GM21423 (cell line): ENCODE data around the gene CAMK1G.

Source experiments
- ATAC-seq: cut with Tn5 transposase; IDR thresholded peaks from one replicate; pipeline ENCODE4 v1.9.1; 2021; ENCODE audit warnings: mild to moderate bottlenecking, moderate library complexity; ENCODE audit not compliant: unreplicated experiment

CAMK1G gene

DNA sequence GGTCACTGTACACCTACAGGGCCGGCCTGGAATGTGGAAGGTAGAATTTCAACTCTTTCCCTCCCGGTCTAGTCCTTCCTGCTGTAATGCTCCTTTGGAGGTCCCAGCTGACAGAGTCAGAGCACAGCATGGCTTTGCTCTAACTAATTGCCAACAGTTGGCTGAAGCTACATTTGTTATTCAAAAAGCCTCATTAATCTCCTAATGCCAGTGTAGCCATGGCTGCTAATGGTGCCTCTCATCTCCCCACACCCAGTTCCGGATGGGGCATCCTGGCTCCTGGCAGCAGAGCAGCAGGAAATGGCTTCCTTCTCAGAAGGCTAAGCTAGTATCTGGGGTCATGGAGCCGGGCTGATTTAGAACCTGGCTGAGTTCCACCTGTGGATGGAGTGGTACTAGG lies 18.7 kb upstream of the CAMK1G start:
- no peak for ATAC-seq

DNA sequence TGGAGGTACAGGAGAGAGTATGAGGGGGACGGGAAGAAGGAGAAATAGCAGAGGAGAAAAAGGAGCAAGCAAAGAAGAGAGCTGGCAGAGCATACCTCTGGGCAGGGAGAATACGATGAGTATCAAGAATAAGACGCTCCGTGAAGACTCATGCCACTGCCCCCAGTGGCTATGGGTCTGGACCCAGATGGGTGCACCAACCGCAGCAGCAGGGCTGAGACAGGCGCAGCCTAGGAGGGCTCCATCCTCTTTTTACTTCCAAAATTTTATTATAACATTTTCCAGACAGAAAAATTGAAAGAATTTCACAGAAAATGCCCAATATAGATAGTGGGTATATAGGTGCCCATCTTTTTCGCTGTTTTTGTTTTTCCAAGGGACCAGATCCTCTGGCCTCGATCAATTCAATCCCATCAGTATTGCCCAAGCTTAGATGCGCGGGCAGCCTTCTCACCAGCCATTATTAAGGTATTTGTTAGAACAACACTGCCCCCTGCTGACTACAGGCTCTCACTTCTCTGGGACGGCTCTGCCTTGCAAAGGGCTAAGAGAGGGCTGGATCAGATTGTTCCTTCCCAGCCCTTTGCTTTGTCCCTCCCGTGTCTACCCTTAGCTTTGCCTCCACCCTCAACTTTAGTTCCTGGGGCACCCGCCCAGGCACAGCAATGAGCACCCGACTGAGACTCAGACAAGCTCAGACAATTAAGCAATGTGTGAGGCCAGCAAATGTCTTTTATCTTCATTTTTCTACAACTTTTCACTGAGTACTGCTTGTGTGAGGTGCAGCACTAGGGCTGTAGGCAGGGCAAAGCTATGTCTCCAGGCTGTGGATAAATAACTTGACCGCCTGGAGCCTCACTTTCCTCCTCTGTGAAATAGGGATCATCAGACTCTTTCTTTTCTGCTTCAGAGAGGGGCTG lies 17.5 kb upstream of the CAMK1G start:
- ATAC-seq = peak; percentile 88

DNA sequence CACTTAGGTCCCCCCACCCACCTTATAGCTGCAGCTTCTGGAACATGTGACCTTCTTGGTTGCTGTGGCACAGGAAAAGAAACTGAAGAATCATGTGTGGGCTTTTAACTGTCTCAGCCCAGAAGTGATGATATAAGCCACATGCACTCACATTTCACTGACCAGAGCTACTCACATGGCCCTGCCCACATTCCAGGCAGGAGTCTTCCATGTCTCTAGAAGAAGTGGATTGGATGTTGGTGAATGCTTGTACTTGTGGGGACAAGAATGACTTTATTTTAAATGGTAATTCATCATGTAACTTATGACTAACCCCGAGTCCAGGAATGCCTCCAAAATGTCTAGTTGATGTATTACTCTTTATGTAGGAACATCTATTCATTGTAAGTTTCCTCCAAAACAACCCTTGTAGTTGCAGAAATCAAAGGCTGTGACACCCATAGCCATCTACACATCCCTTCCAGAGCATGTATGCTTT lies 15.8 kb upstream of the CAMK1G start:
- ATAC-seq = no peak

DNA sequence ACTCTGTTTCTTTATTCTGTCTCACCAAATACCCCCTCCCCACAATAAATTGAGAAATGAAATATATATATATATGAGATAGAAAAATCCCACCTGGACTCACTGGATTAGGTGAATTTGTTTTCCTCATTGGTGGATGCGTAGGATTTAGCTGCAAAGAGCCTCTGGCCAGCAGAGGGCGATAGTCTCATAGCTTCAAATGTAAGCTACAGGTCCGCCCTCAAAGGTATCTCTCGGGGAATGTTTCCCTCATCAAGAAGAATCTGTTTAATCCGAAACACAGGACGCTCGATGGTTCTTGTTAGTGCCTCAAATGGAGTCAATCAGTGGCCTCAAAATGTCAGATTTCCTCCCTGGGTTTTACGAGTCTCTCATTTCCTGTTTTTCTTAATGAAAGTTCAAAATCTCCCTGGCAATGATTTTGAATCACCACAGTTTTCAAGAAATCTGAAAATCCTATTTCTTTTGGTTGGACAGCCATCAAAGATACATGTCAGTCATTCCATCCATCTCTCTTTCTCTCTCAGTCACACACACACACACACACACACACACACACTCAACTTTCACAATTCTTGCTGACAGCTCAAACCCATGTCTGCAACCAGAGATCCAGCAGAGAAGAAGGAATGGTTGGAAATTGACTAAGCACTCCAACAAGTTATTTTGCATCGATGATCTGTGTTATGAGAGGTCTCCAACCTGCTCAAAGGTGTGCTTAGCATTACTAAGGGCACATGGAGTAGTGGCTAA lies 13.9 kb upstream of the CAMK1G start:
- ATAC-seq = no peak

DNA sequence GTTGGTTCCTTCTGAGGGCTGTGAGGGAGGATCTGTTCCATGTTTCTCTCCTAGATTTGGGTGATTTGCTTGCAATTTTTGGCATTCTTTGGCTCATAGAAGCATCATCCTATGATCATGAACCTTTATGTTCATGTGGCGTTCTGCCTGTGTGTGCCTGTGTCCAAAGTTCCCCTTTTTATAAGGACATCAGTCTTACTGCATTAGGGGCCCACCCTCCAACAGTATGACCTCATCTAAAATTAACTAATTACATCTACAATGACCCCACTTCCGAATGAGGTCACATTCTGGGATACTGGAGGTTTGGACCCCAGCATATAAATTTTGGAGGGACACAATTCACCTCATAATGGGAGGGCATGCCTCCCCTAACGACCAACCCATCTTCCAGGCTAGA lies 12.8 kb upstream of the CAMK1G start:
- no peak for ATAC-seq

DNA sequence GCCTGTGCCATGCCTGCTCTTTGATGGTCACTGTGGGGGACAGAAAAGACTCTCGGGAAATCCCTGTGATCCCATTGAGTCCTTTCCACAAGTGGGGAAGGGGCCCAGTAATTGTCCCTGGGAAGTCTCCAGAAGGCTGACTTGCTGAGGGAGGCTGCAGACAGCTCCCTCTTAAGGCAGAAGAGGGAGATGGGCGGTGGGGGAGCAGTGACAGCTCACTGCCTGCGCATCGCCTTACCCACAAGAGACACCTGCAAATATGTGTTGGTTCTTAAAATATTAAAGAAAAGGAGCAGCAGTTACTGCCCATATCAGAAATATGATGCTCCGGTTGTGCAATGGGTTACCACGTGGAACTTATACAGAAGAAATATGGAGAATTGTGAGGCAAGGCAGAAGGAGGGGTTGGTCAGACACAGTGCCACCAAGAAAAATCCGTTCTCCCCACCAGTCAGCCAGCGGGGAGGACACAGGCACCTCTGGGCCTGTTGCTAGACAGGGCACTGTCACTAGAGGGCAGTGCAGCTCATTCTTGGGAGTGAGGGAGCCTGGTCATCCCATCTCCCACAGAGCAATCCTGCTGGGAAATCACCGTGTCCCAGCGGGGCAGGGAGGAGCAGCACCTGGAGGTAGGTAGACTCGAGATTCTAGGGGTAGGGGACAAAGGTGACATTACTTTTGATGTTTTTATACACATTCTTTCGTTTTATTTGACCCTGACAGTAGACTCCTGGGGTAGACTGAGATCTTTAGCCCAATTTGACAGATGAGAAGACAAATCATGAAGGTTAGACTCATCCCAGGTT lies 6.9 kb upstream of the CAMK1G start:
- peak; percentile 88 for ATAC-seq

DNA sequence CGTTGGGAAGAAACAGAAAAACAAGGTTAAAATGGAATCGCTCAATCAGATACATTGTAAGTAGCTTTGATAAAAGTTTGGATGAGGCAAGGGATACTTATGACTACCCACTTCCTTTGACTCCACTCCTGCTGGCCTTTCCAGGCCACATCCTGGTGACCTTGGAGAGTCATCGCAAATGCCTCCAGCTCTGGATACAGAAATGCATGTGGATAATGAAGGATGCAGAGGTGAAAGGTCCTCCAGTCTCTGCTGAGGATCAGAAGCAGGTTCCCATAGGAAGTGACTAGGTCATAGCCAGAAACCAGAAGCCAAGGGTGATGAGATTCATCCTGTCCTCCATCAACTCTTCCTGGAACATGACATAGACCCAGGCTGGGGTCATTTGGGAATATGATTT lies 6.2 kb upstream of the CAMK1G start:
- ATAC-seq = no peak

DNA sequence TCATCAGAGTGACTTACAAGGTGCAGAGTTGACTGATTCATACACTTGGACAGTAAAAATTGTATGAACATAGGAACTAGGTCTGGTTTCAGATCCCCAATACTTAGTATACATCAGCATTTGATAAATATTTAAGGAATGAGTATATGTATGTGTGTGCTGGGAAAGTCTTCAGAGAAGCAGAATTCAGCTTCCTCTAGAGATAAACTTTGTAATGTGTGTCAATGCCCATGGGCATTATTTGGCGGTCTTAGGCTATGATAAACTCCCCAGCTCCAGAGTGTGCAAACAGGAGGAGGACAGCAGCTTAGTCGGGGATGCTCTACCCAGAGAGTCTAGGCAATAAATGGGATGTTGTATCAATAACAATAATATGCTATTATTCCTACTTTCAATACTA lies 2.9 kb upstream of the CAMK1G start:
- no peak for ATAC-seq

DNA sequence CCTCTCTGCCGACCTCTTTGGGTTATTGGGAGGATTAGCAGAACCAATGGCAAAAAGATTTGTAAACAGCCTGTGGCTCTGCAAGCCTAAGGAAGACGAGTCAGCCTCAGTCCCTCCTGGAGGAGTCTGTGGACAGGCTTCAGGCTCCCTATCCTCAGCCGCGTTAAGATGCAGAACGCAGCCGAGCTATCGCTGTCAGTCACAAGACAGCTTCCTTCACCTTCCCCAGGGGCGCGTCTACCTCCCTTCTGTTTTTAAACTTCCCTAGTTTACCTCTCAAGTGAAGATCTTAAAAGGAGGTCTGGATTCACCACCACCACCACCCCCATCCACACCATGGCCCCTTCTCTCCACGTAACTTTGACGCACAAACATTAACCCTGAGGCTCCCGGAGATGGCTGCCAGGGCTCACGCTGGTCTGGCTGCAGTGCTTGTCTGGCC lies 738 bp downstream of the CAMK1G start:
- ATAC-seq = no peak

DNA sequence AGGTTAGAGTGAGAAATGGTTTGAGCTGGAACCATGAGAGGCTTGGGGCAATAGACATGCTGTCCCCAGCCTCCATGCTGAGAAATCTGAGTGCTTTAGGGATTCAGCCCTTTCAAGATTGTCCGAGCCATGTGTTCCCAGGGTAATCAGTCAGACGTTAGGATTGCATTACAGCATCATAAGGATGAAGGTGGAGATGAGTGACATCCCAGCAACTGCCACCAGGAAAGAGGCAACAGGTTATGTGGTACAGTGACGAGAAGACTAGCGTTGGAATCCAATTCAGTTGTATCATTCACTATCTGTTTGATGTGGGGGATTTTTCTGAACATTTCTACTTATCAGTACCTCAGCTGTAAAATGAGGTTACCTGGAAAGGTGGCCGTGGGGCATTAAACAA lies 1.7 kb downstream of the CAMK1G start:
- ATAC-seq = no peak

DNA sequence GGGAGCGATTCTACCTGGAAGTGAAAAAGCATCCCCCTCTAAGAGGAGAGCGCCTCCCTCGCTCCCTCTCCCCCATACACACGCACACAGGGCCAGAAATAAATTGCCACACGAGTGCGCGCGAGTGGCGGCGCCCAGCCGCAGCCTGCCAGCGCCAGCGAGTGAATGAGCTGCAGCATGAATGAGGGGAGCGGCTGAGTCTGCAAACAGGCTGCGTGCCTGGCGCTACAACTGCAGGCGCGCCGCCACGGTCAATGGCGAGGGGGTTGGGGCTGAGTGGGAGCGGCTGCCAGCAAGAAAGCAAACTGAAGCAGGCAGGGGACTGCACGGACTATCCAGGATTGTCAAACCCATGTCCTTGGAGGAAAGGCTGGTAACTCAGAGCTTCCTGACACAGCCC lies 2.2 kb downstream of the CAMK1G start:
- no peak for ATAC-seq

DNA sequence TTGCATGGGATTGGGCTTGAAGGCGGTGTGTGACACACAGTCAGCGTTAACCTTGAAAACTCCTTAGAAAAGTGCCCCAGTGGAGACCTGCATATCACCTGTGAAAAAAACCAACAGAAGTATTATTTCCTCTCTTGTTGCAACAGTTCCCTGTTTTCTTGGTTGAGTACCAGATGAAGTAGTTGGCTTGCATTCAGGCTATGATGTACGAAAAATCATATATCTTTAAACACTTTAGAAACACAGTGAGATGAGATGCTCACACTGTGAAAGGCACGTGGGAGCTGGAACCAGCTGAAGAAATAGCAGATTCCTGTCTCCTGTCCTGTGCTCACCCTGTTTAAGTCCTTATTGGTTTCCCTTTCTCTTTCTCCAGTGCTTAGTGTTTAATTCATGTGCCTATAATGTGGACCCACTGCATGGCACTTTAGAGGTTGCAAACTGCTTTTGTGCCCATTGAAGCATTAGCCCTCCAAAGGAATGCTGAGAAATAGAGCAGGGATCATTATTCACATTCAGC lies 2.8 kb downstream of the CAMK1G start:
- no peak for ATAC-seq

DNA sequence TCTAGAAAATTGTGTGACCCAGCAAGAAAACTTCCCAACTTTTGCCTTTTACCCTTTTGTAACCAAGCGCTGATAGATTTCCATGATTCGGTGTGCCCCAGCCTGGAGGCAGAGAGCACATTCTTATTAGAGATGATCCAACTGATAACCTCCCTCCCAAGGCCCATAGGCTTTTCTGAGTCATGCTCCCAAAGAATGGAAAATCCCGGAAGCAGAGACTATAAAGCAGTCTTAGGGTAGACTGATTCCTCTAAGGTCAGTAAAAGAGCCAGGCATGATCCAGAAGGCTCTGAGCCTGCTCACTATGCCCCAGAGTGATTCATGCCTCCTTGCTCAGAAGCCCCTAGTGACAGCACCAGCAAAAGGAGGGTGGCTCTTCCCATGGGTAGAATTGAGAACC lies 4.3 kb downstream of the CAMK1G start:
- ATAC-seq = no peak

DNA sequence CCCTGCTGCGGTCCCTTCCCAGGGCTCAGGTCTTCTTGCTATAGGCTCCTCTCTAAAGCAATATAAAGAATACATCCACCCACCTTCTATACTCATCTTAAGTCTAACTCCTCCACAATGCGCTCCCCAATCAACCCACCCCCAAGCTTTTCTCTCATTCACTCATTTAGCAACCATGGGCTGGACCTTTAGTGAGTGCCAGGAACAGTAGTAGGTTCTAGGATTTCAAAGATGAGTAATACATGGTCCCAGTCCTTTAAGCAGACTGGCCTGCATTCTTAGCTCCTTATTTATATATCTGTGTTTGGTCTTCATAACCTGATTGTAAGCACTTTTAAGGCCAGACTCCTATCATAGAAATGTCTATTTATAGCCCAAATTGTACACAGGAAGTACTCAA lies 5.9 kb downstream of the CAMK1G start:
- no peak for ATAC-seq

DNA sequence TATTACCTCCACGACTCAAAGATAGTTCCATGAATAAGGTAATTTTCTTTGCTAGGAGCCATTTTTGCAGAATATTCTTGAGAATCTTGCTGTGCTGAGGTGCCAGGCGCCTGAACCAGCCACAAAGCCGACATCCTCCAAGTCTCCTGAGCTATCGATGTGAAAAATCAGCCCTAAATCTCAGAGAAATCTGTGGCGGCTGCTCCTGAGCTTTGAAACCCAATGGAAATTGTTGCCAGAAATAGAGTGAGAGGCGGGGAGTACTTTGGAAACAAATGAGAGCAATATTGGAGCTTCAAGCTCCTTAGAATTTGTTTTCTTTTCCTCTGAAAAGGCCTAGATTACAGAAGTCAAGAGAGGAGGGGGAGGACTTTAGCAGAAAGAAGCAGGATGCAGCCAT lies 6.3 kb downstream of the CAMK1G start:
- no peak for ATAC-seq

DNA sequence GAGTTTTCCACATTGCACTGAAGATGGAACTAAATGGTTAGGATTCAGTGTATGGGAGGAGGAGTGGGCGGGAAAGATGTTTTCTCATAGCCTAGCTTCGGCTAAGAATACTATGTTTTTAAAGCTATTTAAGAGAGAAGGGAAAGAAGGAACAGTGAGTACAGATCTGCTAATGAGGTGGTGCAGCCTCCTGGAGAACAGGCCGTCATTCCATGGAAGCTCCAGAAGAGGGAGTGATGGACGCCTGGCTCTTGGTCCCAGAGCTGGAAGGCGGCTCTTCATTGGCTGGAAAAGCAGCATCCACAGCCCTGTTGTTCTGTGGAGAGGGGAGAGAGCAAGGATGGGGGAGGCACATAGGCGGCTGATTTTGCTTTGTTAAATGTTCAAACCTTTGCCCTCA lies 6.9 kb downstream of the CAMK1G start:
- ATAC-seq = no peak

DNA sequence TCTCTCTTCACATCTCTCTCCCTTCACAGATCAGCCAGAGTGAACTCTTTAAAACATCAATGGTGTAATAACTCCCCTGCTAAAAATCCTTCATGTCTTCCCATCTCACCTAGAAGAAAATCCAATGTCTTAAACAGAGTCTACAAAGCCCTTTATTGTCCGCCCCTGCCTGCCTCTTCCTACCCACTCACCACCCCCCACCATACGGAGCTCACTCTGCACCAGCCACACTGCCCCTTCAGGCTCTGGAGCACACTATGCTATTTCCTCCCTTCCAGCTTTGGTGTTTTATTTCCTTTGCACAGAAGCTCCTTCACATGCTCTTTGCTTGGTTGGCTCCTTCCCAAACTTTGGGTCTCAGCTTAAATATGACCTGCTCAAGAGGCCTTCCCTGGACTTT lies 10.2 kb downstream of the CAMK1G start:
- no peak for ATAC-seq

DNA sequence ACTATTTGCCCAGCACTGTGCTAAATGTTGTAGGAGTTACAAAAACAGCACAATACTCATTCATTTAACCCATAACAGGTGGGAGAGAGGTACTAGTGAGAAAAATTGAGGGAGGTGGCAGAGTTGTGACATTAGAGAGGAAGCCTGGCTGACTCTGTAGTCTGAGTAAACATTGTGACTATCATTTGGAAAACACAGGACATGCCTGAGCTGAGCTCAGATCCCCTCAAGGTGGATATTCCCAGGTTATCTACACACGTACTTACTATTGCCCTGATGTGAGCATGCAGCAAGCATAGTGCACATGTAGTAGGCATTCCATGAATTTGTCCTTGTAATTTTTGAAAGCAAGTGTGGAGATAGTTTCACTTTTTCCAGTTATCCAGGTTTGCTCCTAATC lies 10.9 kb downstream of the CAMK1G start:
- ATAC-seq = no peak

DNA sequence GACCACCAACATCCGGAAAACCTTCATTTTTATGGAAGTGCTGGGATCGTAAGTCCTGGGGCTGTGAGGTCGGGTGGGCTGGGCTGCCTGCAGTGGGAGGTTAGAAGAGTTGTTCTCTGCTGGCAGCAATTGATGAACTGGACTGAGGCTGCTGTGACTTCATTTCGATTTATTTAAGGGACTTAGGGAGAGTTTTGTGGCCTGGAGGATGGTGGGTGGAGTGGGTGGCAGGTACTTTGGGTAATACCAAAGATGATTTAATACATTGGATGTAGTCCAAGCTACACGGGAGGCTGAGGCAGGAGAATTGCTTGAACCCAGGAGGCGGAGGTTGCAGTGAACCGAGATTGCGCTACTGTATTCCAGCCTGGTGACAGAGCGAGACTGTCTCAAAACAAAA lies 11.5 kb downstream of the CAMK1G start:
- no peak for ATAC-seq

DNA sequence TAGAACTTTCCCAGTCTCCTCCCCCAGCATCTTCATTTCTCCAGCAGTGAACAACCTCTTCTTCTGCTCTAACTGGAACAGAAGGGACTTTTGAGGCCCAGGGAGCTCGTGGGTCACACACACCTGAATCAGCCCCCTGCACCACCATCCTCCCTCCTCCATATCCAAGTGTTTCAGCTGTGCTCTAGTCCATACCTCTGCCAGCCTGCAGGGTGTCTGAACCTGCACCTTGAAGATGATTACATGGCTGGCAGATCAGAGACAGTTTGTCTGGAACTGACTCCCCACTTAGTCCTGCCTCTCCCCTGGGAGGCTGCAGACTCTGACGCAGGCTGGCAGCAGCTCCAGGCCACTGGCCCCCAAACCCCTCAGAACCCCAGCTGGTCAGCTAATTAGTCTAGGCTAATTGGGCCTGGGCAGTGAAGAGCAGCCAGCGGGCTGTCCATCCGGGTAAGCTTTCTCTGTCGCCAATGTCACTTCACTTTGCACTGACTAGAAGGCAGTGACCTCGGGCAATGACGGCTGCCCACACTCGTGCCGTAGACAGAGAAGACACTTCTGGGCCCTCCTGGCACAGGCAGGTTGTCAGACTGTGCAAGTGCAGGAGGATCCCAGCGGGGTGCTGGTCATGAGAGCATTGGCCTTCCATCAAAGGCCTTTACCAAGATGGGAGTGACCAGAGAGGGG lies 12.2 kb downstream of the CAMK1G start:
- ATAC-seq = no peak
